ENCODE measurements around the gene TNIP2. TPM values are rescaled to one million over a fixed set of nuclear protein-coding genes. Genes with fewer than 3 reads are reported as not detected.

TNIP2 gene
- total RNA-seq, 1 experiment from 2014 or later = 35.8 TPM

DNA sequence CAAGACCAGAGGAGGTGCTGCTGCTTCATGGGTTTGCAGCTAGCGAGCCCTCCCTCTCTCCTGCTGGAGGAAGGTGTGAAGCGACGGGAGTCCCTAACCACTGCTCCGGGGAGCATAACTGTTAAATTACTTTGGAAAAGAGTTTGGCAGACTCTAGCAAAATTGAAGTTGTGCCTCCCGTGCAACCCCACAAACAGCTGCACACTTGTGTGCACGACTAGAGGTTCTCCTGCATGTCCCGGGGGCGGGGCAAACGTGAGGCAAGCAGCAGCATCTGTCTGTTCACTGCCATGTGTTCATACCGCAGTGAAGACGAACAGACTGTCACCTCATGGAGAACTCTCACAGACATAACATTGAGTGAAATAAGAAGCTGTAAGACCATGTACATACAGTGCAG, 34.5 kb downstream of the TNIP2 start:
- no peak for DNase-seq

DNA sequence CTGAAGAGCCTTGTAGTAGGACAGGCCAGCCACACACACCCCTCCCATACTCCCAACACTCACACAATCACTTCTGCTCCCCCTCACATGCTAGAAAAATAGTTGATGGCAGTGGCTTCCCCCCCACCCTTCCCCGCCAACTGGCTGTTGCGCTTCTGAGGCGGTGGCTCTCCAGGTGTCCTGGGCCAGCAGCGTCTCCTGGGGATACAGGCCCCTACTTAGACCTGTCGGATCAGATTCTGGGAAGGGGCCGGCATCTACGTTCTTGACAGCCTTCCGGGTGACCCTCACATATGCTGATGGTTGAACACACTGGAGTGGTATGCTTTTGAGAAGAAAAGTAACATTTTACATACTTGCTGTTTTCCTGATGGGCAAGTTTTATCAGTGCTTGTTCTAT, 39.9 kb downstream of the TNIP2 start:
- intact Hi-C loops (cut with micrococcal nuclease; ENCODE audit: unreplicated experiment) = no loop called here
- Histone ChIP-seq H3K4me1 (no peaks in the 10 kb centered on the region), H3K9me3 (no peaks in the 10 kb centered on the region), H3K36me3 (ENCODE audit: control insufficient read depth, insufficient read depth, low read length) (no peaks in the 10 kb centered on the region), H3K4me3 (ENCODE audit: low read depth, low read length) (no peak overlapping the region), H3K27me3 (replicated peaks; ENCODE audit: control insufficient read depth, insufficient read depth, low read length) (no peaks in the 10 kb centered on the region)
- Mint-ChIP-seq H3K36me3 (ENCODE audit: insufficient read depth, unreplicated experiment) (peaks cover 71% of the 10 kb centered on the region), H3K27me3 (ENCODE audit: insufficient read depth, unreplicated experiment) (no peaks in the 10 kb centered on the region), H3K4me3 (ENCODE audit: unreplicated experiment) (no peak overlapping the region), H3K9me3 (ENCODE audit: unreplicated experiment) (no peaks in the 10 kb centered on the region), H3K4me1 (ENCODE audit: low read depth, unreplicated experiment) (peaks cover 7% of the 10 kb centered on the region), H3K27ac (ENCODE audit: unreplicated experiment) (no peak overlapping the region)
- DNase-seq = no peak
- CTCF ChIA-PET = no interaction called here
- POLR2A ChIA-PET = no interaction called here
- BruUV-seq (replicated peaks) = no TSS peak
- TF ChIP-seq, protein P1, sequence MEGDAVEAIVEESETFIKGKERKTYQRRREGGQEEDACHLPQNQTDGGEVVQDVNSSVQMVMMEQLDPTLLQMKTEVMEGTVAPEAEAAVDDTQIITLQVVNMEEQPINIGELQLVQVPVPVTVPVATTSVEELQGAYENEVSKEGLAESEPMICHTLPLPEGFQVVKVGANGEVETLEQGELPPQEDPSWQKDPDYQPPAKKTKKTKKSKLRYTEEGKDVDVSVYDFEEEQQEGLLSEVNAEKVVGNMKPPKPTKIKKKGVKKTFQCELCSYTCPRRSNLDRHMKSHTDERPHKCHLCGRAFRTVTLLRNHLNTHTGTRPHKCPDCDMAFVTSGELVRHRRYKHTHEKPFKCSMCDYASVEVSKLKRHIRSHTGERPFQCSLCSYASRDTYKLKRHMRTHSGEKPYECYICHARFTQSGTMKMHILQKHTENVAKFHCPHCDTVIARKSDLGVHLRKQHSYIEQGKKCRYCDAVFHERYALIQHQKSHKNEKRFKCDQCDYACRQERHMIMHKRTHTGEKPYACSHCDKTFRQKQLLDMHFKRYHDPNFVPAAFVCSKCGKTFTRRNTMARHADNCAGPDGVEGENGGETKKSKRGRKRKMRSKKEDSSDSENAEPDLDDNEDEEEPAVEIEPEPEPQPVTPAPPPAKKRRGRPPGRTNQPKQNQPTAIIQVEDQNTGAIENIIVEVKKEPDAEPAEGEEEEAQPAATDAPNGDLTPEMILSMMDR (IDR thresholded peaks at IDR 0.05; ENCODE audit: insufficient read depth in 1 of 2, low read depth in 1 of 2, low read length in 1 of 2, severe bottlenecking in 1 of 2, unreplicated experiment in 1 of 2) = no peak

More for the DNA sequence above, 34.5 kb downstream of the TNIP2 start:
- CTCF ChIA-PET = no interaction called here
- POLR2A ChIA-PET = no interaction called here
- Mint-ChIP-seq H3K4me3 (ENCODE audit: unreplicated experiment) (no peak overlapping the region), H3K9me3 (ENCODE audit: unreplicated experiment) (no peaks in the 10 kb centered on the region), H3K36me3 (ENCODE audit: insufficient read depth, unreplicated experiment) (peaks cover 59% of the 10 kb centered on the region), H3K27me3 (ENCODE audit: insufficient read depth, unreplicated experiment) (no peaks in the 10 kb centered on the region), H3K27ac (ENCODE audit: unreplicated experiment) (no peak overlapping the region), H3K4me1 (ENCODE audit: low read depth, unreplicated experiment) (no peaks in the 10 kb centered on the region)
- Histone ChIP-seq H3K36me3 (ENCODE audit: control insufficient read depth, insufficient read depth, low read length) (no peaks in the 10 kb centered on the region), H3K27me3 (replicated peaks; ENCODE audit: control insufficient read depth, insufficient read depth, low read length) (no peaks in the 10 kb centered on the region), H3K9me3 (no peaks in the 10 kb centered on the region), H3K4me3 (ENCODE audit: low read depth, low read length) (no peak overlapping the region), H3K4me1 (no peaks in the 10 kb centered on the region)
- no TSS peak for BruUV-seq (replicated peaks)
- intact Hi-C loops (cut with micrococcal nuclease; ENCODE audit: unreplicated experiment) = no loop called here
- TF ChIP-seq, protein P1 (IDR thresholded peaks at IDR 0.05; ENCODE audit: insufficient read depth in 1 of 2, low read depth in 1 of 2, low read length in 1 of 2, severe bottlenecking in 1 of 2, unreplicated experiment in 1 of 2) = no peak

DNA sequence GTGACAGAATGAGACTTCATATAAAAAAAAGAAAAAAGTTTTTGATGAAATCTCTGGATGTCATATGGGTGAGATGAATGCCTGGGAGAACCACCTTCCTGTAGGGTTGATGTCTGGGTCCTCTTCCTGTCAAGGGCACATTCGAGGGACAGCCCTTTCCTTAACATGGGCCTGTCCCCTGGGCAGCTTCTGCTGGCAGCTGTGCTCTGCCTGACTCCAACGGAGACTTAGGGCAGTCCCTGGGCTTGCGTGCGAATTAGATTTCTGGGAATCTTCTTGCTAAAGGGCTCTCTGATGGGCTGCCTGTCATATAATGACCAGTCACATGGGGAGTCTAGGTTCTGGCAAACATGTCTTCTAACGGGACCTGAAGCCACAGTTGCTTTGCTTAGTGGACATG, 40.7 kb downstream of the TNIP2 start:
- TF ChIP-seq, protein P1 (IDR thresholded peaks at IDR 0.05; ENCODE audit: insufficient read depth in 1 of 2, low read depth in 1 of 2, low read length in 1 of 2, severe bottlenecking in 1 of 2, unreplicated experiment in 1 of 2) = no peak
- no peaks in the 10 kb centered on the region for H3K27me3 Mint-ChIP-seq (ENCODE audit: insufficient read depth, unreplicated experiment)
- H3K36me3 Mint-ChIP-seq (ENCODE audit: insufficient read depth, unreplicated experiment) = peaks cover 73% of the 10 kb centered on the region
- Histone ChIP-seq H3K36me3 (ENCODE audit: control insufficient read depth, insufficient read depth, low read length) (no peaks in the 10 kb centered on the region), H3K4me1 (no peaks in the 10 kb centered on the region), H3K9me3 (no peaks in the 10 kb centered on the region), H3K27me3 (replicated peaks; ENCODE audit: control insufficient read depth, insufficient read depth, low read length) (no peaks in the 10 kb centered on the region), H3K4me3 (ENCODE audit: low read depth, low read length) (no peak overlapping the region)
- no peak overlapping the region for H3K4me3 Mint-ChIP-seq (ENCODE audit: unreplicated experiment)
- POLR2A ChIA-PET = no interaction called here
- no peak overlapping the region for H3K27ac Mint-ChIP-seq (ENCODE audit: unreplicated experiment)
- CTCF ChIA-PET = no interaction called here
- peaks cover 7% of the 10 kb centered on the region for H3K4me1 Mint-ChIP-seq (ENCODE audit: low read depth, unreplicated experiment)
- intact Hi-C loops (cut with micrococcal nuclease; ENCODE audit: unreplicated experiment) = no loop called here
- H3K9me3 Mint-ChIP-seq (ENCODE audit: unreplicated experiment) = no peaks in the 10 kb centered on the region
- DNase-seq = no peak
- no TSS peak for BruUV-seq (replicated peaks)
